Heart left ventricle (tissue), 16 donors: ENCODE results near the gene GNAQ. TPM values are rescaled to one million over a fixed set of nuclear protein-coding genes. Genes with fewer than 3 reads are reported as not detected.
A peak's percentile ranks its signal among the peaks of the same experiment; 100 is the strongest.

ENCODE experiments used
- ATAC-seq, 4 donors: fragments of 200-7000 bp; cut with Tn5 transposase; one replicate each; pipeline ENCODE4 v1.9.1; 2020 to 2022; ENCODE audit warnings: moderate library complexity in 4 of 4, mild to moderate bottlenecking in 3 of 4, moderate number of reproducible peaks in 1 of 4
- DNase-seq, 5 donors: peaks; one replicate each; pipeline ENCODE4 v3.0.0-alpha.2; 2020
- H3K27ac ChIP-seq, 12 donors: fragments of 200-600 bp; sonication (generic) in 4 of 12; one replicate each; pipeline versions ENCODE4 v1.5.0 to v1.8.0; 2016 to 2022; ENCODE audit warnings: mild to moderate bottlenecking in 2 of 12
- H3K27me3 ChIP-seq, 9 donors: fragments of 200-600 bp; sonication (generic) in 2 of 9; one replicate each; pipeline versions ENCODE4 v1.5.1 to v1.8.0; 2016 to 2022; ENCODE audit warnings: mild to moderate bottlenecking in 3 of 9
- H3K36me3 ChIP-seq, 9 donors: fragments of 200-600 bp; sonication (generic) in 2 of 9; one replicate each; pipeline versions ENCODE4 v1.5.0 to v1.8.0; 2018 to 2022; ENCODE audit warnings: mild to moderate bottlenecking in 2 of 9
- H3K4me1 ChIP-seq, 12 donors: fragments of 200-600 bp; sonication (generic) in 4 of 12; one replicate each; pipeline versions ENCODE4 v1.5.0 to v1.8.0; 2016 to 2022; ENCODE audit warnings: mild to moderate bottlenecking in 3 of 12
- H3K4me3 ChIP-seq, 12 donors: fragments of 200-600 bp; sonication (generic) in 4 of 12; one replicate each; pipeline versions ENCODE4 v1.5.0 to v1.8.0; 2017 to 2022; ENCODE audit warnings: mild to moderate bottlenecking in 9 of 12, moderate library complexity in 4 of 12
- H3K9me3 ChIP-seq, 12 donors: fragments of 200-600 bp; sonication (generic) in 4 of 12; one replicate each; pipeline versions ENCODE4 v1.5.0 to v1.8.0; 2016 to 2022; ENCODE audit warnings: mild to moderate bottlenecking in 1 of 12
- POLR2A ChIP-seq, 2 donors: fragments of 450-650 bp; IDR thresholded peaks; one replicate each; pipeline ENCODE4 v1.6.1; 2017; ENCODE audit warnings: antibody characterized with exemption in 2 of 2, mild to moderate bottlenecking in 2 of 2, moderate library complexity in 2 of 2
- WGBS, 4 donors: extraction: QIAGEN DNeasy Blood & Tissue Kit in 2 of 4; methylation state at CpG; one replicate each; pipeline versions ENCODE4 v1.1.5 to v1.1.7; 2013 to 2018; 5-methylcytosine and 5-hydroxymethylcytosine counted together
- intact Hi-C, 10 donors: fragments of 100-400 bp; cut with DNase I; formaldehyde crosslinking; loops; one replicate each; pipeline versions ENCODE4 v1.11.1 to v1.14.2; 2022
- polyA plus RNA-seq, 2 donors: library from polyadenylated mRNA; stranded (reverse); fragments of 200-250 nt; gene quantifications; one replicate each; pipeline ENCODE4 v1.2.3, GENCODE V29; 2013
- total RNA-seq, 9 donors: library from RNA; depleted of rRNA in 2 of 9; stranded (reverse); fragments of >200 nt in 2 of 9; fragmentation: NEBNext Ultra II Directional in 3 of 9; extraction: Animal tissue kit (Norgen Biotek cat#: 25700) in 3 of 9; gene quantifications; one replicate each; pipeline versions ENCODE4 v1.1.0 to v1.2.4, GENCODE V29; 2016 to 2023
- TF ChIP-seq, protein P1 (sequence below), 12 donors: fragments of 200-600 bp; sonication (generic) in 4 of 12; IDR thresholded peaks; one replicate each; pipeline versions ENCODE4 v1.5.0 to v1.8.0; 2018 to 2022; ENCODE audit warnings: antibody characterized with exemption in 12 of 12, mild to moderate bottlenecking in 5 of 12
- donor health status: ischemic (EF 13 %, LVEDD 7.1; RV severe dilation, severe dysfunction).
- donor health status: healthy with polysubstance abuse.
- donor health status: DM: no; HTN: yes; CAD: no.
- donor health status: DM: no; HTN: no; CAD: no.
- donor health status: ischemic (EF 25% LVEDD 6.9; RV normal size, moderate dysfunction).
- donor health status: ischemic (EF 25% LVEDD 5.7; RV mildly dilated, moderate dysfunction).
- donor health status: healthy.
- donor health status: DM: yes; HTN: yes; CAD: no.
- donor health status: ischemic (EF 35%, LVEDD 5.7; RV mildly dilated, moderate dysfunction).
- donor health status: nonischemic (EF 11% LVEDD 7.7; RV severe dilation, severe dysfunction).
- donor health status: DM: yes; HTN: yes; CAD: no.
- donor health status: PGD.
- donor health status: ischemic (EF 29% LVEDD 5.4; RV normal size, mild dysfunction).
- donor health status: nonischemic (EF 23%, LVEDD 6.1; RV moderate dilation, normal function).

GNAQ gene
- total and polyA plus RNA-seq, 11 donors: 4.8 to 34.1 (median 11.3) TPM

DNA sequence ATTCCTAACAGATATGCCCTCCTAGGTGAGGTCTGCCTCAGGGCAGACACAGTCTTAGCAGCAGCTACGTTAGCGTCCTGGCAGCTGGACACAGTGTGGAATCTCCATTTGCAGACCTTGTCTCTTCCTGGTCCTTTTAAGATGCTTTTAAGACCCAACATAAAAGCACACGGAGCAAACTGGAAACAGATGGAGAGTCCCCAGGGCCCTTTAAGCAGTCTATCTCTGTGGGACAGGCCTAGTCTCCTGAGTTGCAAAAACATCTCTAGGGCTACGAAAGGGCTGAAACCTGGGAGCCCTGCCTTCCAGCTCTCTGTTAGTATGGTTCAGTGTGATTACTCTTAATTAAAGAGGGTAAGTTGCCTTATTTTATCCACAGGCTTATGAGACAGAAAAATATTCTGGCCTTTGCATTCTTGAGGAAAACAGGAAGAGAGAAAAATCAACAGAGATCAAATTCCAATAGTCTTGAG is 317.5 kb downstream of the GNAQ start:
- WGBS, 4 donors: 47 to 64% (median 57%) methylated on average over 4 of the region's 4 CpGs
- H3K4me3 ChIP-seq: no peak overlapping the region
- DNase-seq: no peak
- no peak for ATAC-seq
- intact Hi-C loops: loop anchor here in 1 of 10 donors (10.0 kb wide), 1 partner anchor 59 kb away; no protein-coding TSS in a partner anchor
- peaks cover 0 to 12% (median 0%) of the 10 kb centered on the region in 12 donors for H3K4me1 ChIP-seq
- H3K27me3 ChIP-seq: no peaks in the 10 kb centered on the region
- peaks cover 0 to 13% (median 0%) of the 10 kb centered on the region in 12 donors for H3K9me3 ChIP-seq
- TF ChIP-seq, protein P1, sequence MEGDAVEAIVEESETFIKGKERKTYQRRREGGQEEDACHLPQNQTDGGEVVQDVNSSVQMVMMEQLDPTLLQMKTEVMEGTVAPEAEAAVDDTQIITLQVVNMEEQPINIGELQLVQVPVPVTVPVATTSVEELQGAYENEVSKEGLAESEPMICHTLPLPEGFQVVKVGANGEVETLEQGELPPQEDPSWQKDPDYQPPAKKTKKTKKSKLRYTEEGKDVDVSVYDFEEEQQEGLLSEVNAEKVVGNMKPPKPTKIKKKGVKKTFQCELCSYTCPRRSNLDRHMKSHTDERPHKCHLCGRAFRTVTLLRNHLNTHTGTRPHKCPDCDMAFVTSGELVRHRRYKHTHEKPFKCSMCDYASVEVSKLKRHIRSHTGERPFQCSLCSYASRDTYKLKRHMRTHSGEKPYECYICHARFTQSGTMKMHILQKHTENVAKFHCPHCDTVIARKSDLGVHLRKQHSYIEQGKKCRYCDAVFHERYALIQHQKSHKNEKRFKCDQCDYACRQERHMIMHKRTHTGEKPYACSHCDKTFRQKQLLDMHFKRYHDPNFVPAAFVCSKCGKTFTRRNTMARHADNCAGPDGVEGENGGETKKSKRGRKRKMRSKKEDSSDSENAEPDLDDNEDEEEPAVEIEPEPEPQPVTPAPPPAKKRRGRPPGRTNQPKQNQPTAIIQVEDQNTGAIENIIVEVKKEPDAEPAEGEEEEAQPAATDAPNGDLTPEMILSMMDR (IDR thresholded peaks at IDR 0.05): no peak
- TF ChIP-seq POLR2A (IDR thresholded peaks at IDR 0.05): no peak
- no peaks in the 10 kb centered on the region for H3K36me3 ChIP-seq
- no peak overlapping the region for H3K27ac ChIP-seq

DNA sequence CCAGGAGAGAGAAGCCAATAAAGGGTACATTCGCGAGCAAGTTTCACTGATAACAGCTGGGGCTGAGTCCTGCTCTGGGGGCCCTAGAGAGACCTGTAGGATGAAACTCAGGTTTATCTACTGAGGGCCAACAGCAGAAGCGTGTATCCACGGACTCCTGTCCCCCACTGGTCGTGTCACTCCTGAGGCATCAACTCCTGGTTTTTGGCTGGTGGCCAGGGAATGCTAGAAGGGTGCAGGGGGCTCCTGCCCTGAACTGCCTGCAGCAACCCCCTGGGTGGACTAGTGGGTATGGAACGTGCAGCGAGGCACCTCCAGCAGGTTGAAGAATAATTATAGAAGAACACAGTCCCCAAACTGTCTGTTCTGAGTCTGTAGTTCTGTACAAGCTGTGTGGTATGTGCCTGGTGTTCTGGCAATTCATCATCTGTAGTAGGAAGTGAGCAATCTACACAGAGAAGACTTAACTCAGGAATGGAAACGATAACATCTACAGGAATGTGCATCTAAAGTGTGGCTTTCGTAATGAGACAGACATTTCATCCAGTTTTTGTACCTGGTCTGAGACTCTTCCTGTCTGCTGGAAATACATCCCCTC is 319.0 kb downstream of the GNAQ start:
- Histone ChIP-seq H3K27me3 (no peaks in the 10 kb centered on the region), H3K36me3 (no peaks in the 10 kb centered on the region), H3K4me3 (no peak overlapping the region), H3K27ac (no peak overlapping the region), H3K9me3 (peaks cover 0 to 17% (median 4%) of the 10 kb centered on the region in 12 donors), H3K4me1 (peaks cover 0 to 26% (median 0%) of the 10 kb centered on the region in 12 donors)
- ATAC-seq (no peak), DNase-seq (no peak)
- TF ChIP-seq POLR2A (IDR thresholded peaks at IDR 0.05): no peak
- TF ChIP-seq, protein P1 (IDR thresholded peaks at IDR 0.05): no peak
- WGBS, 4 donors: 64 to 74% (median 72%) methylated on average over 9 of the region's 9 CpGs
- intact Hi-C loops: loop anchor here in 1 of 10 donors (10.0 kb wide), 1 partner anchor 58 kb away; no protein-coding TSS in a partner anchor

DNA sequence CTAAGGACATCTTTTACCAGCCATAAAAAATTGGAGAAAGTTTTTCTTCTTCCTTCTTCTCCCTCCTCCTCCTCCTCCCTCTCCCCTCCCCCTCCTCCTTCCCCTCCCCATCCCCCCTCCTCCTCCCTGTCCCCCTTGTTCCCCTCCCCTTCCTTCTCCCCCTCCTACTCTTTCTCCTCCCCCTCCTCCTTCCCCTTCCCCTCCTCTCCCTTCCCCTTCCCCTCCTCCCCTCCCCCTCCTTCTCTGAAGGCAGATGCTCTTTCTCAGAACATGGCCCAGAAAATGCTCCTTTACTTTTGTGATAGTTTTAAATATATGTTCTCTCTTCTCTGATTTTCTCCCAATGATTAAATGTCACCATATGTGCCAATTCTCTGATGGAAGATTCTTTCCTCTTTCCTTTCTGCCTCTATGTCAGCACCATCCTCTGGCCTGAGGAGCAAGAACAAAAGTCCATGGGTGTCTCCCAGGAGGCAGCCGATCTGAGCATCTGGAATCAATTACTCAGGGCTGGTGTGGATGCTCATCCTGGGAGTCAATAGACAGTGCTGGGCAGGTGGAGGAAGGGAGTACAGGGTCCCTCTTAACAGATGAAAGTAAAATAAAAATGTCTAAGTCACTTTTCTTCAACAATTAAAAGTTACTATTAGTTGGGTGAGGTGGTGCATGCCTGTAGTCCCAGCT is 320.5 kb downstream of the GNAQ start:
- Histone ChIP-seq H3K36me3 (no peaks in the 10 kb centered on the region), H3K4me3 (no peak overlapping the region), H3K9me3 (peaks cover 0 to 17% (median 4%) of the 10 kb centered on the region in 12 donors), H3K27me3 (no peaks in the 10 kb centered on the region), H3K27ac (no peak overlapping the region), H3K4me1 (peaks cover 0 to 26% (median 0%) of the 10 kb centered on the region in 12 donors)
- TF ChIP-seq, protein P1 (IDR thresholded peaks at IDR 0.05): no peak
- TF ChIP-seq POLR2A (IDR thresholded peaks at IDR 0.05): no peak
- intact Hi-C loops: loop anchor here in 1 of 10 donors (10.0 kb wide), 1 partner anchor 56 kb away; no protein-coding TSS in a partner anchor
- ATAC-seq: no peak
- WGBS, 4 donors: 88 to 100% (median 92%) methylated on average over 1 of the region's 1 CpG
- DNase-seq: no peak

DNA sequence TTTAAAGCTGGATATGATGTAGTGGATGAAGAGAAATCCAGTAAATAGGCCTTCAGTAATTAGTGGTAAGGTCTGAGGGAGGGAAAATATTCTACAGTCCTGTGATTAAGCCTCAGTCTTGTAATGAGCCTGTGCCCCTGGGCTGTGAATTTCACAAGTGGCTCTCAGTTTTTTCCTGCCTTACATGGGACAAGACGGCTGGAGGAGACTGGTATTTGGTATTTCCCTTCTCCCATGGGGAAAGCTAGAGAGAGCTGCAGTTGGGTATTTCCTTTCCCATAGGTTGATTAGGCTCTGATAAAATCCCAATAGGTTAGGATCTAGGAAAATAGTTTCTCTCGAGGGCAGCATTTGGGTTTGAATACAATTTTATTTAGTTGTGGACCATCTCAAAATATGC is 321.3 kb downstream of the GNAQ start:
- WGBS, 4 donors: 75 to 84% (median 77%) methylated on average over 2 of the region's 2 CpGs
- no peaks in the 10 kb centered on the region for H3K36me3 ChIP-seq
- H3K27ac ChIP-seq: peak overlapping the region in 1 of 12 donors; percentile 80

More for the DNA sequence above, 321.3 kb downstream of the GNAQ start:
- no peak for DNase-seq
- no peak for TF ChIP-seq POLR2A (IDR thresholded peaks at IDR 0.05)
- TF ChIP-seq, protein P1 (IDR thresholded peaks at IDR 0.05): no peak
- H3K9me3 ChIP-seq: peaks cover 0 to 17% (median 4%) of the 10 kb centered on the region in 12 donors
- no peak overlapping the region for H3K4me3 ChIP-seq
- ATAC-seq: no peak
- no peaks in the 10 kb centered on the region for H3K27me3 ChIP-seq
- intact Hi-C loops: loop anchor here in 1 of 10 donors (10.0 kb wide), 1 partner anchor 56 kb away; no protein-coding TSS in a partner anchor
- H3K4me1 ChIP-seq: peaks cover 0 to 26% (median 0%) of the 10 kb centered on the region in 12 donors
